SK-N-SH (cell line): ENCODE data around the gene DDIT4.

Experiments used
- EP300 ChIP-seq, 2 experiments: IDR thresholded peaks; 2 replicates each; pipeline versions ENCODE4 v1.4.0 to v1.6.1; 2012; ENCODE audit warnings: borderline replicate concordance in 1 of 2, low read depth in 1 of 2, low read length in 1 of 2
- EZH2phosphoT487 ChIP-seq: fragments of 200-600 bp; sonication (generic); IDR thresholded peaks from 2 replicates; pipeline ENCODE4 v1.6.1; 2017; ENCODE audit warnings: low read depth, mixed run types, mild to moderate bottlenecking, antibody characterized with exemption, moderate library complexity, borderline replicate concordance
- FOSL2 ChIP-seq: IDR thresholded peaks from 2 replicates; pipeline ENCODE4 v1.4.0; 2012; ENCODE audit warnings: low read depth, mild to moderate bottlenecking, moderate library complexity, borderline replicate concordance
- FOXM1 ChIP-seq: IDR thresholded peaks from 2 replicates; pipeline ENCODE4 v1.4.0; 2012; ENCODE audit warnings: low read depth, mild to moderate bottlenecking
- GABPA ChIP-seq: IDR thresholded peaks from 2 replicates; pipeline ENCODE4 v1.4.0; 2012; ENCODE audit warnings: low read depth, mild to moderate bottlenecking
- JUND ChIP-seq: IDR thresholded peaks from 2 replicates; pipeline ENCODE4 v1.4.0; 2012
- MXI1 ChIP-seq: IDR thresholded peaks from 2 replicates; pipeline ENCODE4 v1.6.1; 2012; ENCODE audit warnings: mild to moderate bottlenecking, low read depth, low read length, improper control_type of control experiment
- SIN3A ChIP-seq: IDR thresholded peaks from 2 replicates; pipeline ENCODE4 v1.6.1; 2012; ENCODE audit warnings: low read depth, mild to moderate bottlenecking, low read length, moderate library complexity, borderline replicate concordance
- TAF1 ChIP-seq: IDR thresholded peaks from 2 replicates; pipeline ENCODE4 v1.6.1; 2012; ENCODE audit warnings: low read depth, mild to moderate bottlenecking, low read length, moderate library complexity, borderline replicate concordance
- TEAD4 ChIP-seq: IDR thresholded peaks from 2 replicates; pipeline ENCODE4 v1.4.0; 2012; ENCODE audit warnings: mild to moderate bottlenecking, borderline replicate concordance; ENCODE audit not compliant: insufficient read depth
- TF ChIP-seq, protein P1 (sequence below): fragments of 200-600 bp; sonication (generic); IDR thresholded peaks from 2 replicates; pipeline ENCODE4 v1.6.1; 2017; ENCODE audit warnings: antibody characterized with exemption, mild to moderate bottlenecking, moderate library complexity
- TF ChIP-seq, protein P2 (sequence below): IDR thresholded peaks from 2 replicates; pipeline ENCODE4 v1.4.0; 2012; ENCODE audit warnings: low read depth
- TF ChIP-seq, protein P3 (sequence below): IDR thresholded peaks from 2 replicates; pipeline ENCODE4 v1.6.1; 2012; ENCODE audit warnings: mild to moderate bottlenecking, low read depth, low read length, moderate library complexity
- TF ChIP-seq, protein P4 (sequence below): IDR thresholded peaks from 2 replicates; pipeline ENCODE4 v1.4.0; 2012; ENCODE audit warnings: low read depth, borderline replicate concordance

DNA sequence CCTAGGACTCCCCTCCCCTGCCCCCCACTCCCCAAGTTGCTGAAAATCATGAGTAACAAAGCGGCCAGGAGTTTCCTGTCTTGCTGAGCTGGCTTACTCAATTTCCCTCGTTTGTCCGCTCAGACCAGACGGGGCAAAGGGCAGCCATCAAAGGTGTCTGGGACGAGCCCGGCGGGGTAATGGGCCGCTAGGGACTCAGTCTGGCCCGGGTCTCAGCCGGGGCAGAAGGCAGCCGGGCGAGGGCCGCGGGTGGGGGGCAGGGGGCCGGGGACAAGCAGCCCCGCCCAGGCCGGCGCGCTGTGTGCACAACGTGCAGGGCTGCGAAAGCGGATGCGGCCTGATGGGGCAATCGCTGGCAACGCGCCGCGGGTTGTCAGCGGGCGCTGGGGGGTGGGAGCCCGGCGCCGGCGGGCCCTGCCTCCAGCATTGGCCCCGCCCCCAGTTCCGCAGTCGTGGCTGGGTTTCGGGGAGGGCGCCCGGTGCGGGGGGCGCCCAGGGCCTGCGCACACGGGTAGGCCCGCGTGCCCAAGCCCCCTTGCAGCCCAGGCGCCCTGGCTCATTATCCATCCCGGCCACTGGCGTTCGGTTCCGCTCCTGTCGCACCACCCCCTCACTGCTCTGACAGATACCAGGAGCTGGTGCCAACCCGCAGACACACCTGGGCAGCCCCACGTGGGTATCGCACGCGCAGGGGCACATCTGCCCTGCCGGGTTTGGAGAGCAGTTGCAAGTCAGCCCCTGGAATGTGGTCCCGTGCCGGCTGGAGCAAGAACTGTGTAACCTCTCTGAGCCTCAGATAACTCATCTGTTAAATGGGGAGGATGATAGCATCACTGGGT is 45.9 kb downstream of the DDIT4 start:
- TF ChIP-seq, protein P1, sequence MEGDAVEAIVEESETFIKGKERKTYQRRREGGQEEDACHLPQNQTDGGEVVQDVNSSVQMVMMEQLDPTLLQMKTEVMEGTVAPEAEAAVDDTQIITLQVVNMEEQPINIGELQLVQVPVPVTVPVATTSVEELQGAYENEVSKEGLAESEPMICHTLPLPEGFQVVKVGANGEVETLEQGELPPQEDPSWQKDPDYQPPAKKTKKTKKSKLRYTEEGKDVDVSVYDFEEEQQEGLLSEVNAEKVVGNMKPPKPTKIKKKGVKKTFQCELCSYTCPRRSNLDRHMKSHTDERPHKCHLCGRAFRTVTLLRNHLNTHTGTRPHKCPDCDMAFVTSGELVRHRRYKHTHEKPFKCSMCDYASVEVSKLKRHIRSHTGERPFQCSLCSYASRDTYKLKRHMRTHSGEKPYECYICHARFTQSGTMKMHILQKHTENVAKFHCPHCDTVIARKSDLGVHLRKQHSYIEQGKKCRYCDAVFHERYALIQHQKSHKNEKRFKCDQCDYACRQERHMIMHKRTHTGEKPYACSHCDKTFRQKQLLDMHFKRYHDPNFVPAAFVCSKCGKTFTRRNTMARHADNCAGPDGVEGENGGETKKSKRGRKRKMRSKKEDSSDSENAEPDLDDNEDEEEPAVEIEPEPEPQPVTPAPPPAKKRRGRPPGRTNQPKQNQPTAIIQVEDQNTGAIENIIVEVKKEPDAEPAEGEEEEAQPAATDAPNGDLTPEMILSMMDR, result no peak
- TF ChIP-seq GABPA (no peak), EZH2phosphoT487 (no peak), JUND (no peak; the same call in 1 of the 2 replicates), EP300 (IDR thresholded peaks at IDR 0.05; ENCODE audit: borderline replicate concordance in 1 of 2, low read depth in 1 of 2, low read length in 1 of 2) (peak; percentile 30 to 83; a peak in 2 of 4 replicates), FOXM1 (no peak), TAF1 (peak; percentile 57), TEAD4 (no peak), MXI1 (peak; percentile 49), SIN3A (no peak; the same call in 1 of the 2 replicates), FOSL2 (0 out of 2 replicates have a peak, but pooled peaks have one; percentile 2)
- TF ChIP-seq, protein P2, sequence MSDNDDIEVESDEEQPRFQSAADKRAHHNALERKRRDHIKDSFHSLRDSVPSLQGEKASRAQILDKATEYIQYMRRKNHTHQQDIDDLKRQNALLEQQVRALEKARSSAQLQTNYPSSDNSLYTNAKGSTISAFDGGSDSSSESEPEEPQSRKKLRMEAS, result peak; percentile 83
- TF ChIP-seq, protein P3, sequence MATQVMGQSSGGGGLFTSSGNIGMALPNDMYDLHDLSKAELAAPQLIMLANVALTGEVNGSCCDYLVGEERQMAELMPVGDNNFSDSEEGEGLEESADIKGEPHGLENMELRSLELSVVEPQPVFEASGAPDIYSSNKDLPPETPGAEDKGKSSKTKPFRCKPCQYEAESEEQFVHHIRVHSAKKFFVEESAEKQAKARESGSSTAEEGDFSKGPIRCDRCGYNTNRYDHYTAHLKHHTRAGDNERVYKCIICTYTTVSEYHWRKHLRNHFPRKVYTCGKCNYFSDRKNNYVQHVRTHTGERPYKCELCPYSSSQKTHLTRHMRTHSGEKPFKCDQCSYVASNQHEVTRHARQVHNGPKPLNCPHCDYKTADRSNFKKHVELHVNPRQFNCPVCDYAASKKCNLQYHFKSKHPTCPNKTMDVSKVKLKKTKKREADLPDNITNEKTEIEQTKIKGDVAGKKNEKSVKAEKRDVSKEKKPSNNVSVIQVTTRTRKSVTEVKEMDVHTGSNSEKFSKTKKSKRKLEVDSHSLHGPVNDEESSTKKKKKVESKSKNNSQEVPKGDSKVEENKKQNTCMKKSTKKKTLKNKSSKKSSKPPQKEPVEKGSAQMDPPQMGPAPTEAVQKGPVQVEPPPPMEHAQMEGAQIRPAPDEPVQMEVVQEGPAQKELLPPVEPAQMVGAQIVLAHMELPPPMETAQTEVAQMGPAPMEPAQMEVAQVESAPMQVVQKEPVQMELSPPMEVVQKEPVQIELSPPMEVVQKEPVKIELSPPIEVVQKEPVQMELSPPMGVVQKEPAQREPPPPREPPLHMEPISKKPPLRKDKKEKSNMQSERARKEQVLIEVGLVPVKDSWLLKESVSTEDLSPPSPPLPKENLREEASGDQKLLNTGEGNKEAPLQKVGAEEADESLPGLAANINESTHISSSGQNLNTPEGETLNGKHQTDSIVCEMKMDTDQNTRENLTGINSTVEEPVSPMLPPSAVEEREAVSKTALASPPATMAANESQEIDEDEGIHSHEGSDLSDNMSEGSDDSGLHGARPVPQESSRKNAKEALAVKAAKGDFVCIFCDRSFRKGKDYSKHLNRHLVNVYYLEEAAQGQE, result no peak
- TF ChIP-seq, protein P4, sequence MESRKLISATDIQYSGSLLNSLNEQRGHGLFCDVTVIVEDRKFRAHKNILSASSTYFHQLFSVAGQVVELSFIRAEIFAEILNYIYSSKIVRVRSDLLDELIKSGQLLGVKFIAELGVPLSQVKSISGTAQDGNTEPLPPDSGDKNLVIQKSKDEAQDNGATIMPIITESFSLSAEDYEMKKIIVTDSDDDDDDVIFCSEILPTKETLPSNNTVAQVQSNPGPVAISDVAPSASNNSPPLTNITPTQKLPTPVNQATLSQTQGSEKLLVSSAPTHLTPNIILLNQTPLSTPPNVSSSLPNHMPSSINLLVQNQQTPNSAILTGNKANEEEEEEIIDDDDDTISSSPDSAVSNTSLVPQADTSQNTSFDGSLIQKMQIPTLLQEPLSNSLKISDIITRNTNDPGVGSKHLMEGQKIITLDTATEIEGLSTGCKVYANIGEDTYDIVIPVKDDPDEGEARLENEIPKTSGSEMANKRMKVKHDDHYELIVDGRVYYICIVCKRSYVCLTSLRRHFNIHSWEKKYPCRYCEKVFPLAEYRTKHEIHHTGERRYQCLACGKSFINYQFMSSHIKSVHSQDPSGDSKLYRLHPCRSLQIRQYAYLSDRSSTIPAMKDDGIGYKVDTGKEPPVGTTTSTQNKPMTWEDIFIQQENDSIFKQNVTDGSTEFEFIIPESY, result no peak
